Retina (tissue), 1 donor: ENCODE data around the gene ABR.

Experiments
- DNase-seq: peaks from one replicate; pipeline ENCODE4 v3.0.0-alpha.2; 2016

The ABR gene

GRCh38 chr17:1025733-1026598 is 153.8 kb downstream of the ABR start:
- DNase-seq: no peak

- DNase-seq: no peak
These were observed 155.7 kb downstream of the ABR start for GRCh38 chr17:1024076-1024475.

- DNase-seq: no peak
These were observed 157.3 kb downstream of the ABR start for GRCh38 chr17:1022278-1023024.

- DNase-seq: no peak
These were observed 158.6 kb downstream of the ABR start for GRCh38 chr17:1021147-1021546.

GRCh38 chr17:1019451-1019850 is 160.3 kb downstream of the ABR start:
- DNase-seq: no peak

- no peak for DNase-seq
These were observed 161.2 kb downstream of the ABR start for GRCh38 chr17:1018547-1018946.

GRCh38 chr17:1013729-1014090 is 166.1 kb downstream of the ABR start:
- DNase-seq: no peak

GRCh38 chr17:1012823-1013728 is 166.7 kb downstream of the ABR start:
- DNase-seq: no peak

- no peak for DNase-seq
These were observed 167.7 kb downstream of the ABR start for GRCh38 chr17:1011760-1012735.

GRCh38 chr17:1011138-1011537 is 168.6 kb downstream of the ABR start:
- DNase-seq: no peak

- no peak for DNase-seq
These were observed 169.2 kb downstream of the ABR start for GRCh38 chr17:1010586-1010985.

GRCh38 chr17:1010086-1010450 is 169.7 kb downstream of the ABR start:
- no peak for DNase-seq

GRCh38 chr17:1009229-1010085 is 170.3 kb downstream of the ABR start:
- no peak for DNase-seq

- DNase-seq: no peak
These were observed 171.6 kb downstream of the ABR start for GRCh38 chr17:1008008-1008761.

GRCh38 chr17:1007310-1008007 is 172.3 kb downstream of the ABR start:
- DNase-seq: no peak

GRCh38 chr17:1006054-1006453 is 173.7 kb downstream of the ABR start:
- DNase-seq: no peak

GRCh38 chr17:1005361-1005946 is 174.3 kb downstream of the ABR start:
- DNase-seq: no peak

GRCh38 chr17:1004769-1005295 is 174.9 kb downstream of the ABR start:
- no peak for DNase-seq
